ENCODE measurements around the gene ISOC1. TPM values are rescaled to one million over a fixed set of nuclear protein-coding genes. Genes with fewer than 3 reads are reported as not detected.
A peak's percentile ranks its signal among the peaks of the same experiment; 100 is the strongest.

The ISOC1 gene
- 65.4 TPM for polyA plus RNA-seq
- long read RNA-seq, donor 1, transcript ISOC1-201 (5 exons, 1,940 nt), result major isoform, 20 of 20 reads
- long read RNA-seq, donor 1, partial matches to known transcripts, result 0 of 20 reads
- long read RNA-seq, donor 1, other reads (novel, unspliced or antisense), result 0 of 20 reads
- long read RNA-seq, donor 2, transcript ISOC1-201 (5 exons, 1,940 nt), result major isoform, 50 of 72 reads
- long read RNA-seq, donor 2, partial matches to known transcripts, result 22 of 72 reads
- long read RNA-seq, donor 2, other reads (novel, unspliced or antisense), result 0 of 72 reads
- long read RNA-seq, donor 3, transcript ISOC1-201 (5 exons, 1,940 nt), result major isoform, 78 of 78 reads
- long read RNA-seq, donor 3, partial matches to known transcripts, result 0 of 78 reads
- long read RNA-seq, donor 3, other reads (novel, unspliced or antisense), result 0 of 78 reads
- long read RNA-seq, donor 4, partial matches to known transcripts, result 0 of 4 reads
- long read RNA-seq, donor 4, other reads (novel, unspliced or antisense), result 0 of 4 reads
- long read RNA-seq, donor 5, transcript ISOC1-201 (5 exons, 1,940 nt), result major isoform, 18 of 26 reads
- long read RNA-seq, donor 5, partial matches to known transcripts, result 8 of 26 reads
- long read RNA-seq, donor 5, other reads (novel, unspliced or antisense), result 0 of 26 reads
- long read RNA-seq, donor 6, transcript ISOC1-201 (5 exons, 1,940 nt), result major isoform, 45 of 59 reads
- long read RNA-seq, donor 6, partial matches to known transcripts, result 14 of 59 reads
- long read RNA-seq, donor 6, other reads (novel, unspliced or antisense), result 0 of 59 reads
- long read RNA-seq, donor 7, transcript ISOC1-201 (5 exons, 1,940 nt), result major isoform, 14 of 14 reads
- long read RNA-seq, donor 7, partial matches to known transcripts, result 0 of 14 reads
- long read RNA-seq, donor 7, other reads (novel, unspliced or antisense), result 0 of 14 reads
- long read RNA-seq, donor 8, transcript ISOC1-201 (5 exons, 1,940 nt), result major isoform, 40 of 40 reads
- long read RNA-seq, donor 8, partial matches to known transcripts, result 0 of 40 reads
- long read RNA-seq, donor 8, other reads (novel, unspliced or antisense), result 0 of 40 reads
- long read RNA-seq, donor 9, transcript ISOC1-201 (5 exons, 1,940 nt), result major isoform, 45 of 45 reads
- long read RNA-seq, donor 9, partial matches to known transcripts, result 0 of 45 reads
- long read RNA-seq, donor 9, other reads (novel, unspliced or antisense), result 0 of 45 reads
- long read RNA-seq, donor 10, transcript ISOC1-201 (5 exons, 1,940 nt), result major isoform, 65 of 65 reads
- long read RNA-seq, donor 10, partial matches to known transcripts, result 0 of 65 reads
- long read RNA-seq, donor 10, other reads (novel, unspliced or antisense), result 0 of 65 reads
- long read RNA-seq, donor 11, transcript ISOC1-201 (5 exons, 1,940 nt), result major isoform, 43 of 43 reads
- long read RNA-seq, donor 11, partial matches to known transcripts, result 0 of 43 reads
- long read RNA-seq, donor 11, other reads (novel, unspliced or antisense), result 0 of 43 reads

DNA sequence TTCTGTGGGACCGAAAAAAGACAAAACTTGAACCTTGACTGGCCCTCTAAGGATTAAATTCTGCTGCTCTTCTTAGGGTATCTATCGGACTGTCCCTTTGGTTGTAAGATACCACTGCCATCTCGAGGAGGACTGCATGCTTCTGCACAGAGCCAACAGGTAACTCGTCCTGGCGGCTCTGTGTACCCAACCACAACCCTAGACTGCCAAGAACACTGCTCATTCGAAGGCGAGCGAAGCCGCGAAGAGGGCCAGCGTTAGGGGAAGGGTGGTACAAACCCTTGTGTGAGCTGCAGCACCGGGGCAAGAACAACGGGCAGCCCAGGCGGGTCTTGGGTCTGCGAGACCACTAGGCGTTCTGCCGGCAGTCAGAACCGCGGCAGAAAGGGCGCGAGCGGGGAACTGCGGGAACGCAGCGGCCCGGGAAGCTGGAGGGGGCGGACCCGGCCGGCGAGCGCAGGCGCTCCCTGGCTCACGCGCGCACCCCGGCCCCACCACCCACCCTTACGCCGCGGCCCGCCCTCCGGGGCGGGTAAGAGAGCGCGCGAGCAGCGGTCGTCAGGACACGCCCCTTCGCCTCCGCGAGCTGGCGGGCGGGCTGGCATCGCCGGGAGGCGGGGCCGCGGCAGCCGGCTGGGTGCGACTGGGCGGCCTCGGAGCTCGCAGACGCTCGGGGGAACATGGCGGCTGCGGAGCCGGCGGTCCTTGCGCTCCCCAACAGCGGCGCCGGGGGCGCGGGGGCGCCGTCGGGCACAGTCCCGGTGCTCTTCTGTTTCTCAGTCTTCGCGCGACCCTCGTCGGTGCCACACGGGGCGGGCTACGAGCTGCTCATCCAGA, at the start of gene ISOC1:
TSS of gene ISOC1 (plus strand) at position 663 of the 837 bp plus-strand sequence. CDS start at position 681, 18 bp downstream.
- H3K4me3 ChIP-seq (ENCODE audit: low read length), result peak within 1 kb of the TSS; percentile 88
- no CpG with 5 or more reads among the region's 87 CpGs for WGBS (ENCODE audit: insufficient coverage, low lambda C conversion rate)

DNA sequence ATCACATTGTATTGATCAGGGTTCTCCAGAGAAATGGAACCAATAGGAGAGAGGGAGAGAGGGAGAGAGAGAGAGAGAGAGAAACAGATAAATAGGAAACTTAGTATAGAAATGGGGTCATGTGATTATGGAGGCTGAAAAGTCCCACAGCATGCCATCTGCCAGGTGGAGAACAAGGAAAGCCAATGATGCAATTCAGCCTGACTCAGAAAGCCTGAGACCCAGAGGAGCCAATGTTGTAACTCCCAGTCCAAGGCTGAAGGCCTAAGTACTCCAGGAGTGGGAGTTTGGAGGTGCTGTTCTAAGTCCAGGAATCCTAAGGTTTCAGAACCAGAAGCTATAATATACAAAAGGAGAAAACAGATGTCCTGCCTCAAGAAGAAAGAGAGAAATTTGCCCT, 48.4 kb upstream of the ISOC1 start:
- no peaks in the 10 kb centered on the region for H3K36me3 ChIP-seq (ENCODE audit: control insufficient read depth, insufficient read depth, low read length)
- H3K27me3 ChIP-seq (ENCODE audit: control insufficient read depth, insufficient read depth, low read length), result no peaks in the 10 kb centered on the region
- no peak overlapping the region for H3K4me3 ChIP-seq (ENCODE audit: low read length)
- no peak overlapping the region for H3K27ac ChIP-seq (ENCODE audit: low read length)
- H3K4me1 ChIP-seq (ENCODE audit: control insufficient read depth, insufficient read depth, low read length), result no peaks in the 10 kb centered on the region
- no peak for DNase-seq
- H3K9me3 ChIP-seq (ENCODE audit: control insufficient read depth, low read depth, low read length), result no peaks in the 10 kb centered on the region

More for the DNA sequence above, at the start of gene ISOC1:
- no peaks in the 10 kb centered on the region for H3K36me3 ChIP-seq (ENCODE audit: control insufficient read depth, insufficient read depth, low read length)
- H3K4me1 ChIP-seq (ENCODE audit: control insufficient read depth, insufficient read depth, low read length), result peaks cover 22% of the 10 kb centered on the region
- H3K27me3 ChIP-seq (ENCODE audit: control insufficient read depth, insufficient read depth, low read length), result no peaks in the 10 kb centered on the region
- no peaks in the 10 kb centered on the region for H3K9me3 ChIP-seq (ENCODE audit: control insufficient read depth, low read depth, low read length)
- H3K27ac ChIP-seq (ENCODE audit: low read length), result peak within 1 kb of the TSS; percentile 90
- DNase-seq, result peak; percentile 95 to 96

DNA sequence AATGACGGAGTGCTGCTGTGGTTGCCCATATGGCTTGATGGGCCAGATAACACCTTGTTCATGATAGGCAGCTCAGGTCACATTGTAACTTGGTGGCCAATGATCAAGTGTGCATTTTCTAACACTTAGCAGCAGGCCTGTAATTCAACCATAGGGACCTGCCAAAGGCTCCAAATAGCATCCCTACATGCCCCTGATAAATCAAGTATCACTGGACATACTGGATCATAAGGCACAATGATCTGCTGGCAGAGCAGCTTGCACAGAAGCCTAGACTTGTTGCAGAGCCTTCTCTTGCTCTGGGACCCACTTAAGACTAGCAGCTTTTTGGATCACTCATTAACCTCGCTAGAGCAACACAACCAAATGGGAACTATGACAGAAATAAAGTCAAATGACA, 46.0 kb upstream of the ISOC1 start:
- Histone ChIP-seq H3K9me3 (ENCODE audit: control insufficient read depth, low read depth, low read length) (no peaks in the 10 kb centered on the region), H3K4me1 (ENCODE audit: control insufficient read depth, insufficient read depth, low read length) (no peaks in the 10 kb centered on the region), H3K4me3 (ENCODE audit: low read length) (no peak overlapping the region), H3K27ac (ENCODE audit: low read length) (no peak overlapping the region), H3K36me3 (ENCODE audit: control insufficient read depth, insufficient read depth, low read length) (no peaks in the 10 kb centered on the region), H3K27me3 (ENCODE audit: control insufficient read depth, insufficient read depth, low read length) (no peaks in the 10 kb centered on the region)
- WGBS (ENCODE audit: insufficient coverage, low lambda C conversion rate), result 83% methylated on average over 1 of the region's 2 CpGs
- no peak for DNase-seq

DNA sequence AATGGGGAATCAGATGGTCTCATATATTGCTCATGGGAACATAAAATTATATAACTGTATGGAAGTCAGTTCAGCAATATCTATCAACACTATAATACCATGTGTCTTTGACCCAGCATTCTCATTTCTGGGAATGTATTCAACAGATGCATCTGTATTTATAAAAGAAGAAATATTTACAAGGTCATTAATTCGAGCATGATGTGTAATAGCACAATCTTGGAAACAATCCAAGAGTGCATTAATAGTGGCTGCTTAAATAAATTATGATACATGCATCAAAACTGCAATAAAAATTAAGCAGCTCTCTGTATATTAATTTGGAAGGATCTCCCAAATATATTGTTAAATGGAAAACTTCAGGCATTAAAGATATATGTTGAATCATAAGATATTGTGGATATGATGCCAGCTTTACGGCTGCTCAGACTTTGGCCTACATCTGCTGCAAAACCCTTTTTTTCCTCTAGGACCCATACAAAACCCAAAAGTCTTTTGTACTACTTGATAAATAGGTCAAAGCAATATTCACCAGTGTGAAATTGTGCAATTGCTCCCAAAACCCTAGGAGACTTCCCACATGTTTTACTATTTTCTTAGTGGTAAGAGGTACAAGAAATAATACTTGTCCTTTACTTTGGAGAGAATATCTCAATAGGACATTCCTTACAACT, 45.3 kb upstream of the ISOC1 start:
- no peaks in the 10 kb centered on the region for H3K9me3 ChIP-seq (ENCODE audit: control insufficient read depth, low read depth, low read length)
- H3K36me3 ChIP-seq (ENCODE audit: control insufficient read depth, insufficient read depth, low read length), result no peaks in the 10 kb centered on the region
- no peaks in the 10 kb centered on the region for H3K27me3 ChIP-seq (ENCODE audit: control insufficient read depth, insufficient read depth, low read length)
- H3K4me1 ChIP-seq (ENCODE audit: control insufficient read depth, insufficient read depth, low read length), result no peaks in the 10 kb centered on the region
- no peak overlapping the region for H3K4me3 ChIP-seq (ENCODE audit: low read length)
- H3K27ac ChIP-seq (ENCODE audit: low read length), result no peak overlapping the region
- WGBS (ENCODE audit: insufficient coverage, low lambda C conversion rate), result 82% methylated on average over 2 of the region's 2 CpGs
- no peak for DNase-seq

DNA sequence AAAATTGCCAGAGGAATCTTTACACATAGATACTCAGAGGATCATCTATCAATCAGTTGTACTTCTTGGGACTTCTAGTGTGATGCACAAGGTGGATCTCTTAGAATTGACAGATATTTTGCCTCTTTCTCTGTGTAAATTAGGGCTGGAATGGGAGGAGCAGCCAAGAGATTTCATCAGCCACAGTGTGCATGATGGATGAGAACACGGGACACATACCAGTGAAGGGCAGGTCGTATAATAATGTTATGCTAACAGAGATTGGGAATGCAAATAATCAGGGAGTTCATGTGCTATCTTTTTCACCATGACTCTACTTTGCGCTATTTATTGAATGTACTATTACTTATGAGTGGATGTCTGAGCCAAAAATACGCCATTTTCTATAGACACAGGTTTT, 43.3 kb upstream of the ISOC1 start:
- Histone ChIP-seq H3K27me3 (ENCODE audit: control insufficient read depth, insufficient read depth, low read length) (no peaks in the 10 kb centered on the region), H3K9me3 (ENCODE audit: control insufficient read depth, low read depth, low read length) (no peaks in the 10 kb centered on the region), H3K36me3 (ENCODE audit: control insufficient read depth, insufficient read depth, low read length) (no peaks in the 10 kb centered on the region), H3K4me1 (ENCODE audit: control insufficient read depth, insufficient read depth, low read length) (no peaks in the 10 kb centered on the region), H3K4me3 (ENCODE audit: low read length) (no peak overlapping the region), H3K27ac (ENCODE audit: low read length) (no peak overlapping the region)
- no peak for DNase-seq
- 25% methylated on average over 2 of the region's 4 CpGs for WGBS (ENCODE audit: insufficient coverage, low lambda C conversion rate)

DNA sequence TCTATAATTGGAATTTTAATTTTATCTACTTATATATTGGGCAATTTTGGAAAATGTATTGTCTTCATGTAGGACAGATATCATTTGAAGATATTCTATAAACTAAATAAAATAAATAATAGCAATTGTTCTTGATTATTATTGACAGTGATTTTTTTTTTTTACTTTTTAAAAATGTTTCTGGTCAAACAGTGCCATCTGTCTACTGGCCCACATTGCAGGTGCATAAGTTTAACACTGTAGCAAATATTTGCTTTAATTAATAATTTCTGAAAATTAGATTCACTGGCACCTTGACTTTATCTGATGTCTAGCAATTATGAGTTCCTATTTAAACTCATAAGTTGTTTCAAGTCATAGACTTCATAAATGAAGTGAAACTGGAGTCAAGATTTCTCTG, 41.1 kb upstream of the ISOC1 start:
- H3K9me3 ChIP-seq (ENCODE audit: control insufficient read depth, low read depth, low read length), result no peaks in the 10 kb centered on the region
- H3K36me3 ChIP-seq (ENCODE audit: control insufficient read depth, insufficient read depth, low read length), result no peaks in the 10 kb centered on the region
- H3K27ac ChIP-seq (ENCODE audit: low read length), result no peak overlapping the region
- no peaks in the 10 kb centered on the region for H3K27me3 ChIP-seq (ENCODE audit: control insufficient read depth, insufficient read depth, low read length)
- no peaks in the 10 kb centered on the region for H3K4me1 ChIP-seq (ENCODE audit: control insufficient read depth, insufficient read depth, low read length)
- no peak overlapping the region for H3K4me3 ChIP-seq (ENCODE audit: low read length)
- no peak for DNase-seq

DNA sequence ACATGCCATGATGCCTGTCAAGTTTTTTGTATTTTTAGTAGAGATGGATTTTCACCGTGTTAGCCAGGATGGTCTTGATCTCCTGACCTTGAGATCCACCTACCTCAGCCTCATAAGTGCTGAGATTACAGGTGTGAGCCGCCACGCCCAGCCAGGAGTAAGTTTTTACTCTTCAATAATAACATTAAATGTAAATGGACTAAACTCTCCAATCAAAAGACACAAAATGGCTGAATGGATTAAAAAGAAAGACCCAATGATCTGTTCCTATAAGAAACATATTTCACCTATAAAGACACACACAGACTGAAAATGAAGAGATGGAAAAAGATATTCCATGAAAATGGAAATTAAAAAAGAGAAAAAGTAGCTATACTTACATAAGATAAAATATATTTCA, 37.2 kb upstream of the ISOC1 start:
- Histone ChIP-seq H3K27ac (ENCODE audit: low read length) (no peak overlapping the region), H3K4me1 (ENCODE audit: control insufficient read depth, insufficient read depth, low read length) (no peaks in the 10 kb centered on the region), H3K27me3 (ENCODE audit: control insufficient read depth, insufficient read depth, low read length) (no peaks in the 10 kb centered on the region), H3K9me3 (ENCODE audit: control insufficient read depth, low read depth, low read length) (no peaks in the 10 kb centered on the region), H3K4me3 (ENCODE audit: low read length) (no peak overlapping the region), H3K36me3 (ENCODE audit: control insufficient read depth, insufficient read depth, low read length) (no peaks in the 10 kb centered on the region)
- no peak for DNase-seq
- no CpG with 5 or more reads among the region's 3 CpGs for WGBS (ENCODE audit: insufficient coverage, low lambda C conversion rate)

DNA sequence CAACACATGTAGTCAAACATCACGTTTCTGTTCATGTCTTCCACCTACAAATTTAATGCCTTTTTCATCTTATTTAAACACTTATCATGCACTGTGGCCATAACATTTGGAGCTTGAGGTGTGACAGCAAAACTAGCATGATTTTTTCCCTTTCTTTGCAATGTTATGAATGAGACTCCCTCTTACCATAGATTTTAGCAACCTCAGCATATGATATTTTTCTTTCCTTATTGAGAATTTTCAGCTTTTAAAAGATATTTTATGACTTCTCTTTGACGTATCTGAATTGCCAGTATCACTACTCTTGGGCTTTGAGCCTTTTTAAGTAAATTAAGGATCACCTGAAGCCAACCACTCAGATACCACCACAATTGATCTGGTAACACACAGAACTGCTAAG, 32.7 kb upstream of the ISOC1 start:
- DNase-seq, result no peak
- H3K4me1 ChIP-seq (ENCODE audit: control insufficient read depth, insufficient read depth, low read length), result no peaks in the 10 kb centered on the region
- no peaks in the 10 kb centered on the region for H3K9me3 ChIP-seq (ENCODE audit: control insufficient read depth, low read depth, low read length)
- H3K36me3 ChIP-seq (ENCODE audit: control insufficient read depth, insufficient read depth, low read length), result no peaks in the 10 kb centered on the region
- H3K27ac ChIP-seq (ENCODE audit: low read length), result no peak overlapping the region
- 60% methylated on average over 1 of the region's 2 CpGs for WGBS (ENCODE audit: insufficient coverage, low lambda C conversion rate)
- no peak overlapping the region for H3K4me3 ChIP-seq (ENCODE audit: low read length)
- H3K27me3 ChIP-seq (ENCODE audit: control insufficient read depth, insufficient read depth, low read length), result no peaks in the 10 kb centered on the region

DNA sequence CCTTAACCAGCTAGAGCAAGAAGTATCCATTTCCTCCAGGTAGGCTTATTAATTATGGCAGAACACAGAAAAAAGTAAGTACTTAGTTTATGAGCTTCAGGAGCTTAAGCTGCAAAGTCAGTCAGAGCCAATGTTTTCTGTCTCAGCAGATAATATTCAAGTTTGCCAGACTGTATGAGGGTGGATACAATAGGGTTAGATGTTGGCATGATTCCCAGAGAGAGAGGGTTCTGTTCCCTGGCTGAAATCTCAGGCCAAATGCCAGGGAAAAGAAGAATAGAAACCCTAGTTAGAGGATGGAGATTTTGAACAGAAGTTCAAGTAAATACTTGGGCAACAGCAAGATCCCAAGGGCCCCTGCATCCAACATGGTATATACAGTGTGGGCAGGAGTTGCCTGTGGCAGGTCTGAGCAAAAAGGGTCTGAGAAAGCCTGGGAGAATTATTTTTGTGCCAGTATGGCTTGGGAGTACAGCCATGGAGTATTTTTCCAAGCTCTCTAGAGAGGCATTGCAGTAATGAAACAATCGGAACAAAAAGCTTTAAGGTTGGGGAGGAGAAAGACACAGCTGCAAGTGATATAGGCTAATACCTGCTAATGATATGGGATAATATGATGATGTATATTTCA, 31.0 kb upstream of the ISOC1 start:
- Histone ChIP-seq H3K9me3 (ENCODE audit: control insufficient read depth, low read depth, low read length) (no peaks in the 10 kb centered on the region), H3K36me3 (ENCODE audit: control insufficient read depth, insufficient read depth, low read length) (no peaks in the 10 kb centered on the region), H3K4me1 (ENCODE audit: control insufficient read depth, insufficient read depth, low read length) (no peaks in the 10 kb centered on the region), H3K27me3 (ENCODE audit: control insufficient read depth, insufficient read depth, low read length) (no peaks in the 10 kb centered on the region), H3K27ac (ENCODE audit: low read length) (no peak overlapping the region), H3K4me3 (ENCODE audit: low read length) (no peak overlapping the region)
- 60% methylated on average over 1 of the region's 1 CpG for WGBS (ENCODE audit: insufficient coverage, low lambda C conversion rate)
- peak; percentile 9 to 25 for DNase-seq
